Vagina (tissue), 2 donors: ENCODE results near the gene KIF16B.

ENCODE experiments used
- CTCF ChIP-seq, 3 experiments: fragments of 450-650 bp in 2 of 3; fragments of 200-600 bp in 1 of 3; sonication (generic) in 1 of 3; IDR thresholded peaks; one replicate each; pipeline ENCODE4 v1.5.1; 2017 to 2019; ENCODE audit warnings: antibody characterized with exemption in 3 of 3, mild to moderate bottlenecking in 2 of 3, moderate library complexity in 2 of 3
- POLR2A ChIP-seq, 2 donors: fragments of 450-650 bp; IDR thresholded peaks; one replicate each; pipeline ENCODE4 v1.6.1; 2017; ENCODE audit warnings: antibody characterized with exemption in 2 of 2, mild to moderate bottlenecking in 2 of 2, moderate library complexity in 2 of 2

GRCh38 chr20:16619953-16620352 lies 46.7 kb upstream of the KIF16B start:
- TF ChIP-seq CTCF (IDR thresholded peaks at IDR 0.05): no peak
- TF ChIP-seq POLR2A (IDR thresholded peaks at IDR 0.05): no peak
